Nephron progenitor cell (in vitro differentiated cells): ENCODE measurements around the gene GSC2.
A peak's percentile ranks its signal among the peaks of the same experiment; 100 is the strongest.

ENCODE experiments used
- DNase-seq: peaks from one replicate; pipeline ENCODE4 v3.0.0; 2021
- H3K27ac Mint-ChIP-seq: 2 replicates; pipeline ENCODE4 v1.8.0; 2021; ENCODE audit warnings: mild to moderate bottlenecking, moderate library complexity, mixed read lengths
- H3K27me3 Mint-ChIP-seq: 2 replicates; pipeline ENCODE4 v1.8.0; 2021; ENCODE audit warnings: mild to moderate bottlenecking, low read depth, mixed read lengths; ENCODE audit not compliant: poor library complexity
- H3K36me3 Mint-ChIP-seq: 2 replicates; pipeline ENCODE4 v1.8.0; 2021; ENCODE audit warnings: low read depth, mixed read lengths
- H3K4me1 Mint-ChIP-seq: 2 replicates; pipeline ENCODE4 v1.8.0; 2021; ENCODE audit warnings: mixed read lengths
- H3K4me3 Mint-ChIP-seq: 2 replicates; pipeline ENCODE4 v1.8.0; 2021; ENCODE audit warnings: mild to moderate bottlenecking, moderate library complexity, mixed read lengths
- H3K9me3 Mint-ChIP-seq: 2 replicates; pipeline ENCODE4 v1.8.0; 2021; ENCODE audit warnings: mild to moderate bottlenecking, moderate library complexity, mixed read lengths
- TF ChIP-seq, protein P1 (sequence below): fragments of 200-600 bp; sonication (generic); IDR thresholded peaks from 2 replicates; pipeline ENCODE4 v1.5.0; 2021; ENCODE audit warnings: antibody characterized with exemption

Gene GSC2

GRCh38 chr22:19169947-19170318 lies 19.8 kb upstream of the GSC2 start:
- DNase-seq: no peak
- Mint-ChIP-seq H3K4me1 (peaks cover 37% of the 10 kb centered on the region), H3K4me3 (peak overlapping the region; percentile 94), H3K27ac (no peak overlapping the region), H3K9me3 (peaks cover under 1% of the 10 kb centered on the region), H3K36me3 (no peaks in the 10 kb centered on the region), H3K27me3 (peaks cover 65% of the 10 kb centered on the region)
- TF ChIP-seq, protein P1, sequence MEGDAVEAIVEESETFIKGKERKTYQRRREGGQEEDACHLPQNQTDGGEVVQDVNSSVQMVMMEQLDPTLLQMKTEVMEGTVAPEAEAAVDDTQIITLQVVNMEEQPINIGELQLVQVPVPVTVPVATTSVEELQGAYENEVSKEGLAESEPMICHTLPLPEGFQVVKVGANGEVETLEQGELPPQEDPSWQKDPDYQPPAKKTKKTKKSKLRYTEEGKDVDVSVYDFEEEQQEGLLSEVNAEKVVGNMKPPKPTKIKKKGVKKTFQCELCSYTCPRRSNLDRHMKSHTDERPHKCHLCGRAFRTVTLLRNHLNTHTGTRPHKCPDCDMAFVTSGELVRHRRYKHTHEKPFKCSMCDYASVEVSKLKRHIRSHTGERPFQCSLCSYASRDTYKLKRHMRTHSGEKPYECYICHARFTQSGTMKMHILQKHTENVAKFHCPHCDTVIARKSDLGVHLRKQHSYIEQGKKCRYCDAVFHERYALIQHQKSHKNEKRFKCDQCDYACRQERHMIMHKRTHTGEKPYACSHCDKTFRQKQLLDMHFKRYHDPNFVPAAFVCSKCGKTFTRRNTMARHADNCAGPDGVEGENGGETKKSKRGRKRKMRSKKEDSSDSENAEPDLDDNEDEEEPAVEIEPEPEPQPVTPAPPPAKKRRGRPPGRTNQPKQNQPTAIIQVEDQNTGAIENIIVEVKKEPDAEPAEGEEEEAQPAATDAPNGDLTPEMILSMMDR: no peak

DNA sequence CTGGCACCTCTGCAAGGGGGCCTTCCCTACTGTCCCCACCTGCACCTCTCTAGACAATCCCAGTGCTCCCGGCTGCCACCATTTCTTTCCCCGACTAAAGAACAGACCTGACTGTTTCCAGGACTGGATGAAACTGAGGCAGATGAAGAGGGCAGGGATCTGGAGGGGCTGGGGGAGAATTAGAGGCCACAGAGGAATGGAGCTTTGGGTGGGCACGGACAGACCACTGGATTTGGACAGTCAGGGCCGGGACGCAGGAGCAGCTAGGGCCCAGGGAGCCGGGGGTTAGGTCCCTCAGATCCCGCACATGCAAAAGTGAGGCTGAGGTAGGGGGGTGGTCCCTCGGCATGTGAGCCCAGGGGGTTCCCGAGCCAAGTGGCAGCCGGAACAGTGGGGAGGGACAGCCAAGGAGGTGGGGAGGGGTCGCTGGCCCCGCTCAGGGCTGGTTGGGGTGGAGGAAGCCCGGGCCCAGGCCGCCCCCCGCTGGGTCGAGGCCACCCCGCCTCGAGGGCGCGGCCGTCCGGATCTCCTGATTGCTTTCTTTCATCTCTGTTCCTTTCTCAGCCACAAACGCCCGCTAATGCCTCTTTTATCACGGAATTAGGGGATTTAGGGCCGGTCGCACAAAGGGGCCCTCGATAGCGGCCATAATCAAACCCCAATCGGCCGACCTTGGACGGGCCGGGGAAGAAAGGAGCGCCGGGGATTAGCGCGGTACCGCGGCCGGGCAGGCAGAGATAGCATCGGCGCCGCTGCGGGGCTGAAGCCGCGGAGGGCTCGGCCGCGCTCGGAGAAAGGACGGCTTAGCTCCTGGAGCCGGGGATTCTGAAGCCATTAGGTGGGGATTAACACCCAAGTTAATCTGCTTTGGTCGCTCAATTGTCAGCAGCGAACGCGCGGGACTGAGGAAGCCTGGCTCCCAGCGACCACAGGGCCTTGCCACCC lies 19.2 kb upstream of the GSC2 start:
- H3K4me1 Mint-ChIP-seq: peaks cover 32% of the 10 kb centered on the region

DNA sequence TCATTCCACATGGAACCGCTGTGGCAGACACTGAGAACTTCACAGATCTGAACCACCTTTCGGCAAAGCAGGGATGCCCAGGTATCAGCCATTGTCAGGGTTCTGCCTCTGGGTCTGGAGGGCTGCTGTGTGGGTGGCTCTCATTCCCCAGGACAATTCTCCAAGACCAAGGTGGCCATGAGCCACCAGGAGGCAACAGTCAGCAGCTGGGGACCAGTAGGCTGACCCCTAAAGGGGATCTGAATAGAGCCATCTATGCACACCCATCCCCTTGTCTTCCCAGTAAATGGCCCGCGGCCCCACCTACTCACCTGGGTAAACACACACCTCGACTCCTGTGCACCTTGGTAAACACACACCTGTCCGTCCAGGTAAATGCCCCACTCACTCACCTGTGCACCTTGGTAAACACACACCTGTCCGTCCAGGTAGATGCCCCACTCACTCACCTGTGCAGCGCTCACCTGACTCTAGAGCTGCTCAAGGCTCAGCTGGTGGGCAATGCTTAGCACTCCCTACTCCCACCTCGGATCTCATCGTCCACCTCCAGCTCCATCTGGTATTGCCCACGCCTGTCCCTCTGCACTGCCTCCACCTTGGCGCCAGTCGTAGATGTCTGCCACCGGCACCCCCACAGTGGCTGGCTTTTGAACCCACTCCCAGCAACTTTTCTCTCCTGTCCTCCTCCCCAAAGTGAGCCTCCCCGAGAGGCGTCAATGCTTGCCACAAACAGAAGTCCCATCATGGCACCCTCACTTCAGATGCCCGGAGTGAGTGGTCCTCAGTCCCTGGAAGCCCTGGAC lies 18.2 kb upstream of the GSC2 start:
- Mint-ChIP-seq H3K36me3 (no peaks in the 10 kb centered on the region), H3K27me3 (peaks cover 73% of the 10 kb centered on the region), H3K4me3 (no peak overlapping the region), H3K4me1 (peaks cover 26% of the 10 kb centered on the region), H3K9me3 (peaks cover 7% of the 10 kb centered on the region), H3K27ac (no peak overlapping the region)
- no peak for DNase-seq
- TF ChIP-seq, protein P1: no peak

More for the DNA sequence above, 19.2 kb upstream of the GSC2 start:
- Mint-ChIP-seq H3K9me3 (peaks cover 7% of the 10 kb centered on the region), H3K4me3 (peak overlapping the region; percentile 69), H3K27ac (no peak overlapping the region), H3K27me3 (peaks cover 72% of the 10 kb centered on the region), H3K36me3 (no peaks in the 10 kb centered on the region)
- TF ChIP-seq, protein P1: no peak
- DNase-seq: no peak

DNA sequence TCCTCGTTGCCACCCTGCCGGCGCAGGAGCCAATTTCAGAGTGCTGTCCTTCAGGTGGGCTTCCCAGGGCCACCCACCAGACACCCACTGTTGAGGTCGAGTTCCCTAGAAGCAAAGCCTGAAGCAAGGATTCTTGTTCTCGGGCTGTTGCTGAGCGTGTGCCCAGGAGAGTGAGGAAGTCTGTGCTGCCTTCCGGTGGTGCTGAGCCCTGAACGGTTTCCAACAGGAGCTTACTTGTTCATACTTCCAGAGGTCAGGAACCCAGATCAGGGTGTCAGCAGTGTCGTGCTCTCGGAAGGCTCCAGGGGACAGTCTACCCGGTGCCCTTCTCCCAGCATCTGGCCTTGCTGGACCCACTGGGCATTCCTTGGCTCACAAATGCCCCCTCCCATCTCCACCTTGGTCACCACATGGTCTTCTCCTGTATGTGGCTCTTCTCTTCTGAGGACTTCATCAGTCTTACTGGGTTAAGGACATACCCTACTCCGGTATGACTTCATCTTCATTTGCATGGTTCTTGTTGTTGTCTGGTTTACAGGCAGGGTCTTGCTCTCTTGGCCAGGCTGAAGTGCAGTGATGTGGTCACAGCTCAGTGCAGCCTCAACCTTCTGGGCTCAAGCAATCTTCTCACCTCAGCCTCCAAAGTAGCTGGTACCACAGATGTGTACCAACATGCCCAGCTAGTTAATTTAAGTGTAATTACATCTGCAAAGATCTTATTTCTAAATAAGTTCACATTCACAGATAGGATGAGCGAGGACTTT lies 17.2 kb upstream of the GSC2 start:
- TF ChIP-seq, protein P1: no peak
- Mint-ChIP-seq H3K27me3 (peaks cover 80% of the 10 kb centered on the region), H3K36me3 (no peaks in the 10 kb centered on the region), H3K27ac (no peak overlapping the region), H3K4me3 (no peak overlapping the region), H3K9me3 (peaks cover 7% of the 10 kb centered on the region), H3K4me1 (peaks cover 16% of the 10 kb centered on the region)
- DNase-seq: no peak

DNA sequence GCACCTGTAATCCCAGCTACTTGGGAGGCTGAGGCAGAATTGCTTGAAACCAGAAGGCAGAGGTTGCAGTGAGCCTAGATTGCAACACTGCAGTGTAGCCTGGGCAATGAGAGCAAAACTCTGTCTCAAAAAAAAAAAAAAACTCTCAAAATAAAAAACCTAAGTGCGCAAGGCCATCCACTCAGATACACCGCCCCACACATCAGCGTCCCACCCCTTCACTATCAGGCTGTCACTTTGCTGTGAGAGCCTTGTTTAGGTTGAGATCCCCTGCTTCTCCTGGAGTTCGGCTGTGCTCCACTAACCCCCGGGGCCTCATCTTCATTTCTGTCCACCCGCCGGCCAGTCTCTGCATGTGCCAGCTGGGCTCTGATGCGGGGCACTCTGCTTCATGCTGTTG lies 16.3 kb upstream of the GSC2 start:
- H3K27me3 Mint-ChIP-seq: peaks cover 83% of the 10 kb centered on the region
- H3K36me3 Mint-ChIP-seq: no peaks in the 10 kb centered on the region
- TF ChIP-seq, protein P1: no peak
- H3K9me3 Mint-ChIP-seq: peaks cover 7% of the 10 kb centered on the region
- no peak overlapping the region for H3K4me3 Mint-ChIP-seq
- no peak for DNase-seq
- peaks cover 12% of the 10 kb centered on the region for H3K4me1 Mint-ChIP-seq
- H3K27ac Mint-ChIP-seq: no peak overlapping the region
